Measurements from ENCODE around the gene ZNF148.

The ZNF148 gene

DNA sequence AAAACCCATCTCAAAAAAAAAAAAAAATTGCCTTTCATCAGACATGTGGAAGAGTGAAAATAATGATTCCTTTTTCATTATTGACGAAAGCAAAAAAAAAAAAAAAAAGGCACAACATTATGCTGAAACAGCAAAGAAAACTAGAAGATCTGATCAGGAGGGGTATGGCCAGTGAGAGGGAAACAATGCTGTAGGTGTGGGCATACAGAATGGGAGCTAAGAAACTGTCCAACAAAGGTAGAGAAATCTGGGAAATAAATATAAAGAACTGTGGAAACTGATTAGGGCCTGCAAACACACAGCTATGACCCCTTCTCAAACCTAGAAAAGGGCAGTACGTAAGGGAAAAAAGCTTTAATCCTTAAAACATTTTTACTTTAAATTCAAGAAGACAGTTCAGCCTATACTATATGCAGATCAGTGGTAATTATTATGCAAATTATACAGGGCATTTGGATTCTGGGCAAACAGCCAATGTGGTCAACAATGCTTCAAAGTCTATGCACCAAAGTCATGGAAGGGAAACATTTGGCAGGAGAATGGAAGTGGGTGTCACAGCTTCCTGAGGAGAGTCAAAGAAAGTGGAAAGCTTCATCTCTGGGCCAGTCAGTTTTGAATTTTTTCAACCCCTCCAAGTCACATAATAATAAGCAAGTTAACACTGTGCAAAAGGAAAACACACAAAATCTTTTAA, 94.3 kb downstream of the ZNF148 start:
- DNase-seq (ENCODE audit: low spot score), result peak; percentile 83

DNA sequence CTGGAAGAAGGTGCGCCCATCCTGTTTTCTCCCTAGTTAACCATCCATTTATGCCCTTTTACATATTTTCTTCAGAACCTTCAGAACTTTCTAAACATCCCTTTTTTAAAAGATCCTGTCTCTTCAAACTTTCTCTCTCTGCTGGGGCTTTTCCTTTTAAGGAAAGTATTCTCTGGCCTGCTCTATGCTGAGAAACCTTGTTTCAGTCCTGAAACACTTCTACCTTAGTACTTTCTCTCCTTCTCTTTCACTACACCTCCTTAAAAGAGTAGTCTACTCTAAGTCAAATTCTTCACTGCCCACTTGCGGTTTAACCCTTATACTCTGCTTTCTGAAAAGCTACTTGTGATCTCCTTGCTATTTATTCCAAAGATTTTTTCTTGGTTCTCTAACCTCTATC, 97.0 kb downstream of the ZNF148 start:
- DNase-seq (ENCODE audit: low spot score), result no peak

DNA sequence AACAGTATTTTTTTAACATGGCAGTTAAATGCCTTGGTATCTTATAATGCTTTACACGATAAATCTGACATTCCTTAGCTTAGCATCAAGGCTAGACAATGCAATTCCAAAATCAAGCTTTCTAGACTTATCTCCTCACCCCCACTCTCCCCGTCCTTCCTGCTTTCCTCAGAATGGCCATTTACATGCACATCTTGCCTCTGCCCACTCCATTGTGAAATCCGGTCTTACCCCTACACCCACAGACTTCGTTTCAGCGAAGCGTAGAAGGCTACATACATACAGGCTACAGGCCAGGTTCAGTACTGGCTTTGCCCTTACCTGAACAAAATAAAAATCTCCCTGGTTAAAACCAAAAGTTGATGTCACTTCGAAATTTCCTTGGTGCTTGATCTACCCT, 104.0 kb downstream of the ZNF148 start:
- no peak for DNase-seq (ENCODE audit: low spot score)

DNA sequence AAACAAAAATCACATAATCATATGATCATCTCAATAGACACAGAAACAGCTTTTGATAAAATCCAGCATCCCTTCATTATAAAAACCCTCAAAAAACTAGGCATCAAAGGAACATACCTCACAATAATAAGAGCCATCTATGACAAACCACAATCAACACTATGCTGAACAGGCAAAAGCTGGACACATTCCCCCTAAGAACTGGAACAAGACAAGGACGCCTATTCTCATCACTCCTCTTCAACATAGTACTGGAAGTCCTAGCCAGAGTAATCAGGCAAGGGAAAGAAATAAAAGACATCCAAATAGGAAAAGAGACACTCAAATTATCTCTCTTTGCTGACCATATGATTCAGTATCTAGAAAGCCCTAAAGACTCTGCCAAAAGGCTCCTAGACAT, 107.7 kb downstream of the ZNF148 start:
- no peak for DNase-seq (ENCODE audit: low spot score)

GRCh38 chr3:125266971-125267370, 108.2 kb downstream of the ZNF148 start:
- no peak for DNase-seq (ENCODE audit: low spot score)

DNA sequence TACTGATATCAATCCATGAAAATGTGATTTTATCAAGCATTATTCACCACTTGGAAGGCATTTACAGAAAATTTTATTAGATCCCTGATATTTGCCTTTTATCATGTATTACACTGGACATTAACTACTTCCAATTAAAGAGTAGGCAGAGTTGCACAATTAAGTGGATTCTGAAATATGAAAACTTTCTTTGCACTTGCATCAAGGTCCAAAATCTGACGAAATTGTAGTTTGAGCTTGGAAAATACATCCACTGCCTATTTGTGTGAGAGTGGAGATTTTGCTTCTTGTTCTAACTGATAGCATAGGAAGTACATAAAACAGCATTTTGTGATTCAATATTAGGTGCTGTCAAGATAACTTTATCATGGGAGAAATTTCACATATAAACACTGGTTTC, 113.0 kb downstream of the ZNF148 start:
- no peak for DNase-seq (ENCODE audit: low spot score)

GRCh38 chr3:125261031-125261430, 114.1 kb downstream of the ZNF148 start:
- no peak for DNase-seq (ENCODE audit: low spot score)

GRCh38 chr3:125260158-125260557, 115.0 kb downstream of the ZNF148 start:
- no peak for DNase-seq (ENCODE audit: low spot score)

GRCh38 chr3:125257536-125257935, 117.6 kb downstream of the ZNF148 start:
- DNase-seq (ENCODE audit: low spot score), result no peak

DNA sequence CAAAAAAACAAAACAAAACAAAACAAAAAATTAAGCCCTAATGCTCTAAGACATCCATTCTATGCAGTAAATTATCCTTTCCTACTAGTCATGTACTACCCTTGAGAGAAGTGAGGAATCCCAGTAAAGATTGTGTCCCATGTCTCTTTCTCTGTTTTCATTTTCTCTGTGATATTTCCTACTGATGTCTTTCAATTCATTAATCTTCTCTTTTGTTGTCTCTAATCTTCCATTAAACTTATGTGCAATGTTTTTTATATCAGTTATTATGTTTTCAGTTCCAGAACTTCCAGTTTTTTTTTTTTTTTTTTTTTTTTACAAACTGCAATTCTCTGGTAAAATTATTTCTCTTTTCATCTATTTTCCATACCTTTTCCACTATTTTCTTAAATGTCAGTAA, 118.5 kb downstream of the ZNF148 start:
- DNase-seq (ENCODE audit: low spot score), result no peak

DNA sequence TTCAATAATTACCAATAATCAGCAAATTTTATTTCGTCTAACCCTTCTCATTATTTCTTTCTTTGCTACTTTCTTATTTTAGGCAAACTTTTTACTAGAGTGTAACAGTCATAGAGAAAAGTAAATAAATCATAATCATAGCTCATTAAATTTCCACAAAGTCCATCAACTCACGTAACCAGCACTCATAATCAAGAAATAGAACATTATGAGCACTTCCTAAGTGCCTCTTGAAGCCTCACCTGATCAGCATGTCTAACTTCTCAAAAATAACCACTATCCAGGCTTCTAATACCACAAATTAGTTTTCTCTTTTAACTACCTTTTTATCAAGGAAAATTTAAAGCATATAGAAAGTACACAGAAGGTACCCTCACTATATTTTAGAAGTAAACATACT, 124.2 kb downstream of the ZNF148 start:
- no peak for DNase-seq (ENCODE audit: low spot score)

GRCh38 chr3:125246237-125246636, 128.9 kb downstream of the ZNF148 start:
- no peak for DNase-seq (ENCODE audit: low spot score)

DNA sequence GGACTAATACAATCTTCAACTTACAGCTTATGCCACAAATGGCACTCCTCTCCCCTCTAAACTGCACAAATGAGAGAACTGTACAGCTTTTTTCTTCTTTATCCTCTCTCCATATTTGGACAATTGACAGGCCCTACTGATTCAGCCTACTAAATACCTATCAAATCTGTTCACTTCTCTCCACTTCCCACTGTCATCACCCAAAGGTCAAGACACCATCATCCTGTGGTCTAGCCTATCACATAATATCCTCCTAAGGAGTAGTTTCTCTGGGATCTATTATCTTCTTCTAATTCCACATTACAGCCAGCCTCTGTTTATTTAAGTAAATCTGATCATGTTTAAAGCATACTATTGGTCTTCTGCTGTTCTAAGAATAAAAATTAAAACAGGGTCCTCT, 129.6 kb downstream of the ZNF148 start:
- no peak for DNase-seq (ENCODE audit: low spot score)

DNA sequence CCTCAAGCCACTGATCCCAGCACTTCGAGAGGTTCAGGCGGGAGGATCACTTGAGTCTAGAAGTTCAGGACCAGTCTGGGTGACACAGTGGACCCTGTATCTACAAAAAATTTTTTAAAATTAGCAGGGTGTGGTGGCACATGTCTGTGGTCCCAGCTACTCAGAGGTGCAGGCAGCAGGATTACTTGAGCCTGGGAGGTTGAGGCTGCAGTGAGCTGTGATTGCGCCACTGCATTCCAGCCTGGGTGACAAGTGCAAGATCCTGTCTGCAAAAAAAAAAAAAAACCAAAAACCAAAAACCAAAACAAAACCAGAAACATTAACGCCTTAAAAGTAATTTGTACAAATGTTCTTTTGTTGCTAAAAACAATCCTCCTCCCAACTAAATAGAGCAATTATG, 134.6 kb downstream of the ZNF148 start:
- DNase-seq (ENCODE audit: low spot score), result no peak

- DNase-seq (ENCODE audit: low spot score), result no peak
Observed at GRCh38 chr3:125239266-125239665, 135.9 kb downstream of the ZNF148 start.

DNA sequence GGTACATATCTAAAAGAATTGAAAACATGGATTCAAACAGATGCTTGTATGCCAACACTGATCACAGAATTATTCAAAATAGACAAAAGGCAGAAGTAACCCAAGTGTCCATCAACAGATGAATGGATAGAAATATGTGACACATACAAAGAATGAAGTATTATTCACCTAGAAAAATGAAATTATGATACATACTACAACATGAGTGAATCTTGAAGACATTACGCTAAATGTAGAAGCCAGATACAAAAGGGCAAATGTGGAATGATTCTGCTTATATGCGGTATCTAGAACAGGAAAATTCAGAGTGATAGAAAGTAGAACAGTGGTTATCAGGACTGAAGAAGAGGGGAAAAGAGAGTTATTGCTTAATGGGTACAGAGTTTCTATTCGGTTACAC, 136.4 kb downstream of the ZNF148 start:
- DNase-seq (ENCODE audit: low spot score), result no peak

- DNase-seq (ENCODE audit: low spot score), result no peak
Observed at GRCh38 chr3:125236331-125236903, 138.7 kb downstream of the ZNF148 start.

- no peak for DNase-seq (ENCODE audit: low spot score)
Observed at GRCh38 chr3:125234831-125235230, 140.3 kb downstream of the ZNF148 start.

- DNase-seq (ENCODE audit: low spot score), result no peak
Observed at GRCh38 chr3:125232401-125232800, 142.7 kb downstream of the ZNF148 start.

GRCh38 chr3:125231895-125232294, 143.2 kb downstream of the ZNF148 start:
- DNase-seq (ENCODE audit: low spot score), result peak; percentile 18

DNA sequence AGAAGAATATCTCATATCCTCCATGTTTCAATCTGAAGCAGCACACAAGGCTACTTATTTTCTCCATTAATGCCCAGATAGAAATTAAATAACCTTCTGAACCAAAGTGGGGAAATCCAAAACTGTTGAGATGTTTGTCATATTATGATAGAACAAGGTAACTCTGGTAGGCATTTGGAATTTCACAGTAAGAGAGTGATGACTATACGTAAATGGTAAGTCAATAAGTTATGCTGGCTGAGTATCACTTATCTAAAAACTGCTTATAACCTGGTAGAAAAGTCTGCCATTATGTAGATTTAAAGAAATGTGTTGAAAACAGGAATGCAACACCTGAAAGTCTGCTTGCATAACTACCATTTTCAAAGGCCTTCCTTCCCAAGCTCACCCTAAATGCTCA, 145.4 kb downstream of the ZNF148 start:
- DNase-seq (ENCODE audit: low spot score), result no peak

GRCh38 chr3:125229168-125229567, 146.0 kb downstream of the ZNF148 start:
- DNase-seq (ENCODE audit: low spot score), result no peak

DNA sequence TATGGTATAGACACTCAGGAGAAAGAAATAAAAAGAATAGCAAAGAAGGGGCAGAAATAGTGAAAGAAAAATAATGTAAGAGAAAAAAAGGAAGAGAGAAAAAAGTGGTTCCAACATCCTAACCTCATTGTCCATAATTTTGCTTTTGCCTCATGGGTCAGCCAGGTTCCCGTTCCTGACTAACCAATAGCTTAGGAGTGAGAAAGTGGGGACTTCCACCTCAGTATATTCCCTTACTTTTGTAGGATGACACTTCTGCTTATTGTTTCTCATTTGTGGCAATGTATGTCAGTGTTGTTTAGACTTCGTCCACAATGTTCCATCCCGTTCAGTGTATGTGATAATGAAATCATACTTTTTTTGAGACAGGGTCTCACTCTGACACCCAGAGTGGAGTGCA, 153.3 kb downstream of the ZNF148 start:
- DNase-seq (ENCODE audit: low spot score), result no peak

DNA sequence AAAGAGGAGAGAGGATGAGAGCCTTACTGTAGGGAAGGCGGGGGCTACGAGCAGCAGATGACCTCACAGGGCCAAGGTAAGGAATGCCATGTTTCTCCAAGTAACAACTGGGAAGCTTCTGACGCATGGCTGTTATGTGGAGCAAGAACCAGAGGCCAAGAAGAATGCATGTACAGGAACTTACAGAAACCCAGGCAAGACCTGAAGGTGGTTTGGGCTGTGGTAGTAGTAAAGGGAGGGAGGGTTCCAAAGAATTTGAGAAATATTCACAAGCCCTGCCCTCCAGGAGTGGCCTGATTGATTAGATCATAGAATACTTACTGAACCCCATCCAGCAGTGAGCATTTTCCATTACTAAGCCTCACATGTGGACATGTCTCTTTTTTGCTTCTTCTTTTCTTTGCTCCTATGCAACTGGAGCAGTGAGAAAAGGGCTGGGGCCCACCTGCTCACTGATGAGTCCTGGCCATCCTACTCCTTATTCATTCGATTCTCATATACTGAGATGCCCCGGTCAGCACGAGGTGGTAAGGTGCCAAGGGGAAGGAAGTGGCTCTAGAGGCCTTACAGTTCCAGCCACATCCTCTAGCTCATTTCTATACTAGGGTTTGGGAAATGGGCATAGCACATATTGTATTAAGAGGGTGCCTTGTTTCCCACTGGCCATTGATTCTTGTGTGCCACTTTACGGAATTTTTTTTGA, 154.2 kb downstream of the ZNF148 start:
- no peak for DNase-seq (ENCODE audit: low spot score)

Measured in putamen (tissue), 1 donor.